ENCODE data around the gene WNT5B. TPM values are rescaled to one million over a fixed set of nuclear protein-coding genes. Genes with fewer than 3 reads are reported as not detected.

WNT5B gene
- total RNA-seq: not detected
- 0.18 TPM for total RNA-seq (2013)

DNA sequence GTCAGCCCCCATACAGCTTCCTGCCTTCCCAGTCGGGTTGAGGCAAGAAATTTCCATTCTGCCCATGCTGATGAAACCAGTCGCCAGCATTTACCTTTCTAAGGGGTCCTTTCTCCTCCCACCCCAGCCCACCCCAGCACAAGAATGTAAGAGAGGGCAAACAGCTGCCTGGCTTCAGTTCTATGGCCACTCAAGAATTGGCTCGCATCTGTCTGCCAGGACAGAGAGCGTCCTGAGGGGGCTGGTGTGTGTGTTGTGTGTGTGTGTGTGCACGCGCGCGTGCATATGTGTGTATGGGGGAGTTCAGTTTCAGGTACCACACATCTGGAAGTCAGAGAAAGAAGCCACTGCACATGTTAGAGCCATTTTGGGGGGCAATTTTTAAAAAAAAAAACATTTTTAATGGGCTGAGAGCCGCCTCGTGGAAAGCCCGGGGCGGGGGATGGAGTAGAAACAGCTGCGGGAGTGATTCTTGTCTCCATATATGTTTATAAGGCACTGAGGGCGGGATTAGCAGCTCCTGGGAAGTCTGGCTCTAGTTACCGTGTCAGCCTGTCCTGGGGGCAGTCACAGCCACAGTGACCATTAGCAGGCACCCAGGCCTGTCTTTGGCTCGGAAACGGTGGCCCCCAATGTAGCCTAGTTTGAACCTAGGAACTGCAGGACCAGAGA is at the start of gene WNT5B:
Gene WNT5B (plus strand): TSS at position 566 of the 672 bp plus-strand sequence. CDS start 2,124 bp downstream, outside the sequence.
- intact Hi-C loops (cut with micrococcal nuclease): no loop called here
- DNase-seq (no peak), ATAC-seq (no peak)
- TF ChIP-seq, protein P1, sequence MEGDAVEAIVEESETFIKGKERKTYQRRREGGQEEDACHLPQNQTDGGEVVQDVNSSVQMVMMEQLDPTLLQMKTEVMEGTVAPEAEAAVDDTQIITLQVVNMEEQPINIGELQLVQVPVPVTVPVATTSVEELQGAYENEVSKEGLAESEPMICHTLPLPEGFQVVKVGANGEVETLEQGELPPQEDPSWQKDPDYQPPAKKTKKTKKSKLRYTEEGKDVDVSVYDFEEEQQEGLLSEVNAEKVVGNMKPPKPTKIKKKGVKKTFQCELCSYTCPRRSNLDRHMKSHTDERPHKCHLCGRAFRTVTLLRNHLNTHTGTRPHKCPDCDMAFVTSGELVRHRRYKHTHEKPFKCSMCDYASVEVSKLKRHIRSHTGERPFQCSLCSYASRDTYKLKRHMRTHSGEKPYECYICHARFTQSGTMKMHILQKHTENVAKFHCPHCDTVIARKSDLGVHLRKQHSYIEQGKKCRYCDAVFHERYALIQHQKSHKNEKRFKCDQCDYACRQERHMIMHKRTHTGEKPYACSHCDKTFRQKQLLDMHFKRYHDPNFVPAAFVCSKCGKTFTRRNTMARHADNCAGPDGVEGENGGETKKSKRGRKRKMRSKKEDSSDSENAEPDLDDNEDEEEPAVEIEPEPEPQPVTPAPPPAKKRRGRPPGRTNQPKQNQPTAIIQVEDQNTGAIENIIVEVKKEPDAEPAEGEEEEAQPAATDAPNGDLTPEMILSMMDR (IDR thresholded peaks at IDR 0.05): no peak
- WGBS (ENCODE audit: insufficient coverage): 82% methylated on average over 17 of the region's 17 CpGs
- H3K4me3 ChIP-seq (ENCODE audit: low read length): no peak within 1 kb of the TSS
- H3K9me3 ChIP-seq (ENCODE audit: control insufficient read depth, insufficient read depth, low read length): no peaks in the 10 kb centered on the region
- Mint-ChIP-seq H3K36me3 (no peaks in the 10 kb centered on the region), H3K4me3 (peak within 1 kb of the TSS; percentile 59), H3K4me1 (peaks cover 4 to 16% of the 10 kb centered on the region in 2 donors), H3K27ac (no peak within 1 kb of the TSS), H3K9me3 (no peaks in the 10 kb centered on the region), H3K27me3 (ENCODE audit: low read depth in 2 of 2) (peaks cover 43 to 67% of the 10 kb centered on the region in 2 donors)
- peaks cover 18% of the 10 kb centered on the region for H3K4me1 ChIP-seq (ENCODE audit: control insufficient read depth, insufficient read depth, low read length)
- peaks cover 26% of the 10 kb centered on the region for H3K27me3 ChIP-seq (ENCODE audit: control insufficient read depth, insufficient read depth, low read length)
- no peaks in the 10 kb centered on the region for H3K36me3 ChIP-seq (ENCODE audit: control insufficient read depth, insufficient read depth, low read length)
- no peak within 1 kb of the TSS for H3K27ac ChIP-seq (ENCODE audit: low read length)

GRCh38 chr12:1579651-1580435 is 49.2 kb upstream of the WNT5B start:
- Mint-ChIP-seq H3K9me3 (no peaks in the 10 kb centered on the region), H3K27me3 (ENCODE audit: low read depth in 2 of 2) (peaks cover 0 to 4% of the 10 kb centered on the region in 2 donors), H3K4me3 (no peak overlapping the region), H3K36me3 (no peaks in the 10 kb centered on the region), H3K4me1 (peaks cover 12 to 14% of the 10 kb centered on the region in 2 donors), H3K27ac (no peak overlapping the region)
- Histone ChIP-seq H3K4me3 (ENCODE audit: low read length) (no peak overlapping the region), H3K27ac (ENCODE audit: low read length) (no peak overlapping the region), H3K36me3 (ENCODE audit: control insufficient read depth, insufficient read depth, low read length) (no peaks in the 10 kb centered on the region), H3K4me1 (ENCODE audit: control insufficient read depth, insufficient read depth, low read length) (peaks cover 4% of the 10 kb centered on the region), H3K9me3 (ENCODE audit: control insufficient read depth, insufficient read depth, low read length) (no peaks in the 10 kb centered on the region), H3K27me3 (ENCODE audit: control insufficient read depth, insufficient read depth, low read length) (no peaks in the 10 kb centered on the region)
- no peak for ATAC-seq
- TF ChIP-seq, protein P1 (IDR thresholded peaks at IDR 0.05): no peak
- intact Hi-C loops (cut with micrococcal nuclease): no loop called here
- WGBS (ENCODE audit: insufficient coverage): 95% methylated on average over 11 of the region's 11 CpGs
- no peak for DNase-seq

GRCh38 chr12:1580526-1580925 is 48.5 kb upstream of the WNT5B start:
- Mint-ChIP-seq H3K27ac (no peak overlapping the region), H3K36me3 (no peaks in the 10 kb centered on the region), H3K27me3 (ENCODE audit: low read depth in 2 of 2) (peaks cover 0 to 3% of the 10 kb centered on the region in 2 donors), H3K9me3 (no peaks in the 10 kb centered on the region), H3K4me1 (peaks cover 9 to 11% of the 10 kb centered on the region in 2 donors), H3K4me3 (no peak overlapping the region)
- DNase-seq: no peak
- intact Hi-C loops (cut with micrococcal nuclease): no loop called here
- TF ChIP-seq, protein P1 (IDR thresholded peaks at IDR 0.05): no peak
- Histone ChIP-seq H3K27me3 (ENCODE audit: control insufficient read depth, insufficient read depth, low read length) (no peaks in the 10 kb centered on the region), H3K4me1 (ENCODE audit: control insufficient read depth, insufficient read depth, low read length) (peaks cover 4% of the 10 kb centered on the region), H3K27ac (ENCODE audit: low read length) (no peak overlapping the region), H3K36me3 (ENCODE audit: control insufficient read depth, insufficient read depth, low read length) (no peaks in the 10 kb centered on the region), H3K9me3 (ENCODE audit: control insufficient read depth, insufficient read depth, low read length) (no peaks in the 10 kb centered on the region), H3K4me3 (ENCODE audit: low read length) (no peak overlapping the region)
- ATAC-seq: no peak
- WGBS (ENCODE audit: insufficient coverage): 98% methylated on average over 2 of the region's 3 CpGs
